ENCODE measurements around the gene OSBP2.

The OSBP2 gene

GRCh38 chr22:30858976-30859713 is 164.5 kb downstream of the OSBP2 start:
- no peak overlapping the region for H2BK5ac ChIP-seq (ENCODE audit: low read length)
- no CpG with 5 or more reads among the region's 18 CpGs for WGBS (ENCODE audit: extremely low coverage, insufficient coverage, low lambda C conversion rate)
- H3K23ac ChIP-seq (ENCODE audit: low read length), result no peak overlapping the region
- no peak overlapping the region for H4K5ac ChIP-seq (ENCODE audit: low read length)
- H3K4me3 ChIP-seq (ENCODE audit: low read length), result no peak overlapping the region
- H2AK5ac ChIP-seq (ENCODE audit: low read length), result no peak overlapping the region
- no peaks in the 10 kb centered on the region for H3K79me2 ChIP-seq (ENCODE audit: control insufficient read depth, insufficient read depth, low read length)
- H3K4ac ChIP-seq (ENCODE audit: low read depth, low read length), result no peak overlapping the region
- no peak overlapping the region for H3K27ac ChIP-seq (ENCODE audit: low read depth, low read length)
- H3K18ac ChIP-seq (ENCODE audit: low read length), result no peak overlapping the region
- peaks cover 3% of the 10 kb centered on the region for H3K4me1 ChIP-seq (ENCODE audit: control insufficient read depth, low read depth, low read length)
- H2BK120ac ChIP-seq (ENCODE audit: low read depth, low read length), result no peak overlapping the region
- no peak for DNase-seq
- no peaks in the 10 kb centered on the region for H3K79me1 ChIP-seq (ENCODE audit: low read length)
- no peak overlapping the region for H3K9ac ChIP-seq (ENCODE audit: low read length)
- H4K8ac ChIP-seq (ENCODE audit: low read depth, low read length), result no peak overlapping the region
- no peaks in the 10 kb centered on the region for H3K36me3 ChIP-seq (ENCODE audit: control insufficient read depth, insufficient read depth, low read length)
- H2BK15ac ChIP-seq (replicated peaks; ENCODE audit: low read depth), result no peak overlapping the region
- no peaks in the 10 kb centered on the region for H3K27me3 ChIP-seq (ENCODE audit: insufficient read depth, low read length, poor library complexity)
- H3K56ac ChIP-seq (ENCODE audit: low read length), result no peak overlapping the region
- no peak overlapping the region for H3K4me2 ChIP-seq (ENCODE audit: low read length)

GRCh38 chr22:30859714-30860095 is 165.0 kb downstream of the OSBP2 start:
- Histone ChIP-seq H3K27me3 (ENCODE audit: insufficient read depth, low read length, poor library complexity) (no peaks in the 10 kb centered on the region), H3K56ac (ENCODE audit: low read length) (no peak overlapping the region), H3K9ac (ENCODE audit: low read length) (no peak overlapping the region), H3K18ac (ENCODE audit: low read length) (no peak overlapping the region), H2BK15ac (replicated peaks; ENCODE audit: low read depth) (no peak overlapping the region), H3K79me1 (ENCODE audit: low read length) (no peaks in the 10 kb centered on the region), H3K4me1 (ENCODE audit: control insufficient read depth, low read depth, low read length) (peaks cover 3% of the 10 kb centered on the region), H3K27ac (ENCODE audit: low read depth, low read length) (no peak overlapping the region), H2BK120ac (ENCODE audit: low read depth, low read length) (no peak overlapping the region), H3K36me3 (ENCODE audit: control insufficient read depth, insufficient read depth, low read length) (no peaks in the 10 kb centered on the region), H3K23ac (ENCODE audit: low read length) (no peak overlapping the region), H2BK5ac (ENCODE audit: low read length) (no peak overlapping the region), H4K8ac (ENCODE audit: low read depth, low read length) (no peak overlapping the region), H4K5ac (ENCODE audit: low read length) (no peak overlapping the region), H3K4ac (ENCODE audit: low read depth, low read length) (no peak overlapping the region), H3K79me2 (ENCODE audit: control insufficient read depth, insufficient read depth, low read length) (no peaks in the 10 kb centered on the region), H2AK5ac (ENCODE audit: low read length) (no peak overlapping the region), H3K4me3 (ENCODE audit: low read length) (no peak overlapping the region), H3K4me2 (ENCODE audit: low read length) (no peak overlapping the region)
- DNase-seq, result no peak
- no CpG with 5 or more reads among the region's 7 CpGs for WGBS (ENCODE audit: extremely low coverage, insufficient coverage, low lambda C conversion rate)

GRCh38 chr22:30860176-30861105 is 165.8 kb downstream of the OSBP2 start:
- Histone ChIP-seq H4K8ac (ENCODE audit: low read depth, low read length) (no peak overlapping the region), H3K79me1 (ENCODE audit: low read length) (no peaks in the 10 kb centered on the region), H3K36me3 (ENCODE audit: control insufficient read depth, insufficient read depth, low read length) (no peaks in the 10 kb centered on the region), H3K56ac (ENCODE audit: low read length) (no peak overlapping the region), H3K79me2 (ENCODE audit: control insufficient read depth, insufficient read depth, low read length) (no peaks in the 10 kb centered on the region), H4K5ac (ENCODE audit: low read length) (no peak overlapping the region), H2BK5ac (ENCODE audit: low read length) (no peak overlapping the region), H3K4me2 (ENCODE audit: low read length) (no peak overlapping the region), H3K27ac (ENCODE audit: low read depth, low read length) (no peak overlapping the region), H3K4ac (ENCODE audit: low read depth, low read length) (no peak overlapping the region), H2BK120ac (ENCODE audit: low read depth, low read length) (no peak overlapping the region), H3K4me1 (ENCODE audit: control insufficient read depth, low read depth, low read length) (peaks cover 3% of the 10 kb centered on the region), H2AK5ac (ENCODE audit: low read length) (no peak overlapping the region), H3K9ac (ENCODE audit: low read length) (no peak overlapping the region), H3K27me3 (ENCODE audit: insufficient read depth, low read length, poor library complexity) (no peaks in the 10 kb centered on the region), H3K18ac (ENCODE audit: low read length) (no peak overlapping the region), H3K23ac (ENCODE audit: low read length) (no peak overlapping the region), H2BK15ac (replicated peaks; ENCODE audit: low read depth) (no peak overlapping the region), H3K4me3 (ENCODE audit: low read length) (no peak overlapping the region)
- DNase-seq, result no peak
- WGBS (ENCODE audit: extremely low coverage, insufficient coverage, low lambda C conversion rate), result no CpG with 5 or more reads among the region's 12 CpGs

- Histone ChIP-seq H3K23ac (ENCODE audit: low read length) (no peak overlapping the region), H4K8ac (ENCODE audit: low read depth, low read length) (no peak overlapping the region), H4K5ac (ENCODE audit: low read length) (no peak overlapping the region), H2BK120ac (ENCODE audit: low read depth, low read length) (no peak overlapping the region), H2BK15ac (replicated peaks; ENCODE audit: low read depth) (no peak overlapping the region), H3K4me3 (ENCODE audit: low read length) (no peak overlapping the region), H2AK5ac (ENCODE audit: low read length) (no peak overlapping the region), H3K79me1 (ENCODE audit: low read length) (no peaks in the 10 kb centered on the region), H3K4me2 (ENCODE audit: low read length) (no peak overlapping the region), H3K27me3 (ENCODE audit: insufficient read depth, low read length, poor library complexity) (no peaks in the 10 kb centered on the region), H3K4ac (ENCODE audit: low read depth, low read length) (no peak overlapping the region), H3K36me3 (ENCODE audit: control insufficient read depth, insufficient read depth, low read length) (no peaks in the 10 kb centered on the region), H3K56ac (ENCODE audit: low read length) (no peak overlapping the region), H3K79me2 (ENCODE audit: control insufficient read depth, insufficient read depth, low read length) (no peaks in the 10 kb centered on the region), H3K18ac (ENCODE audit: low read length) (no peak overlapping the region), H3K9ac (ENCODE audit: low read length) (no peak overlapping the region), H2BK5ac (ENCODE audit: low read length) (no peak overlapping the region), H3K27ac (ENCODE audit: low read depth, low read length) (no peak overlapping the region), H3K4me1 (ENCODE audit: control insufficient read depth, low read depth, low read length) (peaks cover 3% of the 10 kb centered on the region)
- DNase-seq, result no peak
- no CpG with 5 or more reads among the region's 9 CpGs for WGBS (ENCODE audit: extremely low coverage, insufficient coverage, low lambda C conversion rate)
These were observed 166.5 kb downstream of the OSBP2 start for GRCh38 chr22:30861131-30861530.

- no peak for DNase-seq
- H2BK15ac ChIP-seq (replicated peaks; ENCODE audit: low read depth), result no peak overlapping the region
- no peak overlapping the region for H3K18ac ChIP-seq (ENCODE audit: low read length)
- H3K4me1 ChIP-seq (ENCODE audit: control insufficient read depth, low read depth, low read length), result peaks cover 3% of the 10 kb centered on the region
- WGBS (ENCODE audit: extremely low coverage, insufficient coverage, low lambda C conversion rate), result no CpG with 5 or more reads among the region's 16 CpGs
- H3K4ac ChIP-seq (ENCODE audit: low read depth, low read length), result no peak overlapping the region
- H3K4me3 ChIP-seq (ENCODE audit: low read length), result no peak overlapping the region
- no peak overlapping the region for H3K56ac ChIP-seq (ENCODE audit: low read length)
- no peak overlapping the region for H2AK5ac ChIP-seq (ENCODE audit: low read length)
- no peak overlapping the region for H3K9ac ChIP-seq (ENCODE audit: low read length)
- no peak overlapping the region for H4K5ac ChIP-seq (ENCODE audit: low read length)
- no peaks in the 10 kb centered on the region for H3K79me1 ChIP-seq (ENCODE audit: low read length)
- H3K36me3 ChIP-seq (ENCODE audit: control insufficient read depth, insufficient read depth, low read length), result no peaks in the 10 kb centered on the region
- no peak overlapping the region for H4K8ac ChIP-seq (ENCODE audit: low read depth, low read length)
- no peak overlapping the region for H3K23ac ChIP-seq (ENCODE audit: low read length)
- no peak overlapping the region for H3K27ac ChIP-seq (ENCODE audit: low read depth, low read length)
- H2BK5ac ChIP-seq (ENCODE audit: low read length), result no peak overlapping the region
- H3K4me2 ChIP-seq (ENCODE audit: low read length), result no peak overlapping the region
- H2BK120ac ChIP-seq (ENCODE audit: low read depth, low read length), result no peak overlapping the region
- no peaks in the 10 kb centered on the region for H3K79me2 ChIP-seq (ENCODE audit: control insufficient read depth, insufficient read depth, low read length)
- H3K27me3 ChIP-seq (ENCODE audit: insufficient read depth, low read length, poor library complexity), result no peaks in the 10 kb centered on the region
These were observed 167.2 kb downstream of the OSBP2 start for GRCh38 chr22:30861688-30862552.

Data from mesendoderm (in vitro differentiated cells).